ENCODE data around the gene SLC25A25. TPM values are rescaled to one million over a fixed set of nuclear protein-coding genes. Genes with fewer than 3 reads are reported as not detected.

SLC25A25 gene
- total RNA-seq, 2 experiments from 2014 or later = 21.2 to 21.8 TPM

- H3K27ac Mint-ChIP-seq = peak overlapping the region; percentile 61
- DNase-seq (no peak), ATAC-seq (ENCODE audit: low read depth) (peak; percentile 56)
- H3K9me3 Mint-ChIP-seq = no peaks in the 10 kb centered on the region
- H3K27me3 Mint-ChIP-seq = no peaks in the 10 kb centered on the region
- H3K4me3 Mint-ChIP-seq = peak overlapping the region; percentile 37
- H3K4me1 Mint-ChIP-seq = peaks cover 42% of the 10 kb centered on the region
- peaks cover 22% of the 10 kb centered on the region for H3K36me3 Mint-ChIP-seq
- POLR2A ChIA-PET = interaction anchor here (0.5 to 1.9 kb wide), 3 partner anchors 10 to 20 kb away, joined by 5 to 10 read pairs (median 6); partner anchors contain the start of genes NAIF1 and SLC25A25
Observed at GRCh38 chr9:128088253-128088945, 20.4 kb downstream of the SLC25A25 start.

DNA sequence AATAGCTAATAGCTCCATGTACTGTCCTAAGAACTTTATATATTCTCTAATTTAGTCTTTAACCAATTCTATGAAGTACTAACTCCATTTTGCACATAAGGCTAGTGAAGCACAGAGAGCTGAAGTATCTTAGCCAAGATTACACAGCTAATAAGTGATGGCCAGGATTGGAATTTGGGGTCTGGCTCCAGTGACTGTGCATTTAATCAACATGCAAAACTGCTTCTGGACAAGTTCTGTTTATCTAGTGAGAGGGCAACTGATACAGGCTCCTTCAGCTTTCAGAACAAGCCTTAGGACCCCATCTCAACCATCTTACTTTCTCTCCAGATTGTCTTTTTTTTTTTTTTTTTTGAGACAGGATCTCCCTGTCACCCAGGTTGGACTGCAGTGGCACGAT lies 21.3 kb downstream of the SLC25A25 start:
- Mint-ChIP-seq H3K4me1 (peaks cover 43% of the 10 kb centered on the region), H3K27me3 (no peaks in the 10 kb centered on the region), H3K27ac (no peak overlapping the region), H3K9me3 (no peaks in the 10 kb centered on the region), H3K4me3 (no peak overlapping the region), H3K36me3 (peaks cover 22% of the 10 kb centered on the region)
- no peak for ATAC-seq (ENCODE audit: low read depth)
- POLR2A ChIA-PET = interaction anchor here (1.9 kb wide), 1 partner anchor 21 kb away, joined by 10 read pairs; the partner anchor contains the start of genes NAIF1 and SLC25A25
- no peak for DNase-seq

GRCh38 chr9:128091144-128091543 lies 23.1 kb downstream of the SLC25A25 start:
- Mint-ChIP-seq H3K4me1 (peaks cover 44% of the 10 kb centered on the region), H3K36me3 (peaks cover 18% of the 10 kb centered on the region)

DNA sequence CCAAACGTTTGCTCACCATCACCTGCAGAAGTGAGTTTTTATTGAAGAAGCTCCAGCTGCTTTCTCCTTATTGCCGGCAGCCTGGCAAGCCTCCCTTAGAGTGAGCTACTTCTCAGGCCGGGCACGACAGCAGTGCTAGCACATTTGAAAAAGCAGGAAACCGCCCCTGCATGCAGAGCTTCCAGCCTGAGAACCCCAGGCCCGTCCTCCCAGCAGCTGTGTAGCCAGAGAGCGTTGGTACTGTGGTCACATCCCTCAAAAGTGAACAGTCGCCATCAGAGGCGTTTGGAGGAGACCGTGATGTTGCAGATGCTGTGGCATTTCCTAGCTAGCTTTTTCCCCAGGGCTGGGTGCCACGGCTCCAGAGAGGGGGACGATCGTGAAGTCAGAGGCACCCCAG lies 23.5 kb downstream of the SLC25A25 start:
- H3K4me3 Mint-ChIP-seq = peak overlapping the region; percentile 66
- no peak for ATAC-seq (ENCODE audit: low read depth)
- POLR2A ChIA-PET = interaction anchor here (1.1 to 3.5 kb wide), 3 partner anchors 13 to 152 kb away, joined by 4 to 8 read pairs (median 7); no protein-coding TSS in a partner anchor
- peaks cover 18% of the 10 kb centered on the region for H3K36me3 Mint-ChIP-seq
- H3K27ac Mint-ChIP-seq = peak overlapping the region; percentile 72
- no peak for DNase-seq
- no peaks in the 10 kb centered on the region for H3K27me3 Mint-ChIP-seq
- no peaks in the 10 kb centered on the region for H3K9me3 Mint-ChIP-seq
- H3K4me1 Mint-ChIP-seq = peaks cover 46% of the 10 kb centered on the region

More at GRCh38 chr9:128091144-128091543, 23.1 kb downstream of the SLC25A25 start:
- no peak overlapping the region for H3K4me3 Mint-ChIP-seq
- POLR2A ChIA-PET = interaction anchor here (2.3 kb wide), 1 partner anchor 22 kb away, joined by 7 read pairs; no protein-coding TSS in a partner anchor
- H3K9me3 Mint-ChIP-seq = no peaks in the 10 kb centered on the region
- no peak overlapping the region for H3K27ac Mint-ChIP-seq
- DNase-seq = no peak
- no peaks in the 10 kb centered on the region for H3K27me3 Mint-ChIP-seq
- ATAC-seq (ENCODE audit: low read depth) = no peak

DNA sequence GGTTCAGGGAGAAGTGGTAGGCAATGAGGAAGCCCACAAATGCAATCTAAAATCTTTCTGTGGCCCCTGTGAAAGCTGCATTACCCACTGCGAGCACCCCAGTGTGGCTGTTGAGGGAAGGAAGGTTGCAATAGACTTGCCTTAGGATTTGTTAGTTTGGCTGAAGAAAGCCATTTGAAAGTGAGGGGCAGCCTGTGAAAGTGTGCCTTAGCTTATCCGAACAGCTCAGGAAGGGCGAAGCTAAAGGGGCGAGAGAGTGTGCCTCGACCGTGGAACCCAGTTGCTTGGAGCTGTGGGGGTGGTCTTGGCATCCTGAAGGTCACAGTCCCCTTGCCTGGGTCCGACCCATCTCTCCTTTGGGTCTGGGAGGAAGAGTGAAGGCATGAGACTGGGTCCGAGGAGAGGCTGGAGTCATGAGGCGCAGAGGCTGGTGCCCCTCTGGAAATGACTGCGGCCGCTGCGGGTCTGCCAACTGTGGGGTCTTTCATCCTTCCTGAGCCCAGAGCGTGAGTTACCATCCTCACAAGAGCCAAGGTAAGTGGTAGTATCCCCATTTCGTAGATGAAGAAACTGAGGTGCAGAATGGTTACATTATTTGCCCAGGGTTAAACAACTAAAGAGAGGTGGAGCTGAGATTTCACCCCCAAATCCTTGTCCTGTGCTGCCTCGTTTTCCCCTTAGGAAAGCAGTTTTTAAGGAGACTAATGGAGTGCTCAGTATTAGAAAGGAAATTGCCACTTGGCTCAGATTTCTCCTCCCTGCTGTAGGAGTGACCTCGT lies 24.4 kb downstream of the SLC25A25 start:
- peaks cover 17% of the 10 kb centered on the region for H3K36me3 Mint-ChIP-seq
- DNase-seq (no peak), ATAC-seq (ENCODE audit: low read depth) (no peak)
- no peaks in the 10 kb centered on the region for H3K27me3 Mint-ChIP-seq
- peak overlapping the region; percentile 66 for H3K4me3 Mint-ChIP-seq
- H3K27ac Mint-ChIP-seq = peak overlapping the region; percentile 72
- no peaks in the 10 kb centered on the region for H3K9me3 Mint-ChIP-seq
- POLR2A ChIA-PET = interaction anchor here (0.6 to 3.5 kb wide), 5 partner anchors 14 to 312 kb away, joined by 4 to 9 read pairs (median 7); no protein-coding TSS in a partner anchor
- peaks cover 49% of the 10 kb centered on the region for H3K4me1 Mint-ChIP-seq

- peaks cover 15% of the 10 kb centered on the region for H3K36me3 Mint-ChIP-seq
- no peak for DNase-seq
- H3K4me3 Mint-ChIP-seq = peak overlapping the region; percentile 25
- POLR2A ChIA-PET = interaction anchor here (0.5 to 3.5 kb wide), 5 partner anchors 15 to 619 kb away, joined by 4 to 9 read pairs (median 7); no protein-coding TSS in a partner anchor
- no peak for ATAC-seq (ENCODE audit: low read depth)
- peak overlapping the region; percentile 69 for H3K27ac Mint-ChIP-seq
- H3K4me1 Mint-ChIP-seq = peaks cover 50% of the 10 kb centered on the region
- no peaks in the 10 kb centered on the region for H3K27me3 Mint-ChIP-seq
- no peaks in the 10 kb centered on the region for H3K9me3 Mint-ChIP-seq
Observed at GRCh38 chr9:128093011-128093410, 25.0 kb downstream of the SLC25A25 start.

DNA sequence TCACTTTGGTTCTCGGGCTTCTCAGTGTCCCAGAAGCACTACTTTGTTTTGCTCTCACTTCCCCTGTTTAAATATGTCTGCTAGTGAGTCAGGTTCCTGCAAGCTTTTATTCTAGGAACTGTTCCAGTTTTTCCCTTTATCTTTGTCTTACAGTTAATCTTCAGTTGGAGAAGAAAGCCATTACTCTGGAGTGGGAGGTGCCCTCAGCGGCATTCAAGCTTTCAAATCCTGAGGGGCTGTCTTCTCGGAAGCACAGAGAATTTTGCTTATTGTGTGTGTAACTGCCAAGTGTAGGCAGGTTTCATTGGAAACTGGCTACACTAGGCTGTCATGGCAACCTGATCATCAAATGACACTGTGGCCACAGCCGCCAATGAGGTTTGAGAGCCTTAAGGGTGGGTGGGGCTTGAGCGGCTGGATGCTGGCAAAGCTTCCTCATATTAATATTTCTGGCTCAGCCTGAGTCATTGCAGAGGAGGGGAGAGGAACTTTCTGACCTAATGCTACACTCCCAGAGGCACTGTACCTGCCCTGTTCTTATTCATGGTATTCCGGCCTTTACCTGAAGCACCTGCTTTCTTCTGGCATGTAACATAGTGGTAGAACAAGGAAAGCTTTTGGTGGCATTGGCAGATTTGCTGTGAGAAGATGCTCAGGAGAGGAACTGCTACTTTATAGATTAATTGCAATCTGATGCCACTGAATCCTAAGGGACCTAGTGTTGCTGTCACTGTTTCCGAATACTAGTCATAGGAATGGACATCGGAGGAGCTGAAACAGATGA lies 26.3 kb downstream of the SLC25A25 start:
- peak; percentile 64 for DNase-seq
- ATAC-seq (ENCODE audit: low read depth) = peak; percentile 79
- peak overlapping the region; percentile 55 for H3K4me3 Mint-ChIP-seq
- H3K27ac Mint-ChIP-seq = peak overlapping the region; percentile 80
- POLR2A ChIA-PET = interaction anchor here (0.6 to 3.5 kb wide), 4 partner anchors 16 to 315 kb away, joined by 3 to 8 read pairs (median 3); no protein-coding TSS in a partner anchor
- H3K4me1 Mint-ChIP-seq = peaks cover 55% of the 10 kb centered on the region
- H3K9me3 Mint-ChIP-seq = no peaks in the 10 kb centered on the region
- no peaks in the 10 kb centered on the region for H3K27me3 Mint-ChIP-seq
- H3K36me3 Mint-ChIP-seq = peaks cover 15% of the 10 kb centered on the region

DNA sequence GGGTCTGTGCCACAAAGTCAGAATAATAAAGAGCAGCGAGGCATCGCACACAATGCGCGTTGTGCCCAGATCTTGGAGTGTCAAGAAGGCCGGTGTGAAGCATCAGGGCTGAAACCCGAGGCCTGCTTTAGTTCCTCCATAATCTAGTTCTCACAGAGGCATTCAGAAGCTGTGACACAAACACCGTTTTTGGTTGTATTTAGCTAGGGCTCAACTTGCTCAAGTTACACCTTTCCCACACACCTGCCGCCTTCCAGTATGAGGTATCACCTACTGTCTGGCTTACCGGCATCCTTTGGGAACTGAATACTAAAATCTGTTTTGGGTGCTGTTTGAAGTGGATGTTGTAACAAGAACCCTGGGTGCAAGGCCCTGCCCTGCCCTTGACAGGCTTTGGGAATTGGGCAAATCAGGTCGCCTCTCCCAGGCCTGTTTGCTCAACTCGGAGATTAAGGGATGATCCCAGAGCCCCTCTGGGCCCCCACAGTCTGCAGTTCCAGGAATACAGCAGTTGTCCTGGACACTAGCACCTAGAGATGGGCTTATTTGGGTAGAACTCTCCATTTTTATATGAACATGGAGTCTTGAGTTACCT lies 27.0 kb downstream of the SLC25A25 start:
- H3K4me1 Mint-ChIP-seq = peaks cover 61% of the 10 kb centered on the region
- peaks cover 15% of the 10 kb centered on the region for H3K36me3 Mint-ChIP-seq
- peak overlapping the region; percentile 80 for H3K27ac Mint-ChIP-seq
- POLR2A ChIA-PET = interaction anchor here (0.6 to 3.5 kb wide), 3 partner anchors 17 to 128 kb away, joined by 3 to 8 read pairs (median 3); no protein-coding TSS in a partner anchor
- no peak overlapping the region for H3K4me3 Mint-ChIP-seq
- ATAC-seq (ENCODE audit: low read depth) (no peak), DNase-seq (no peak)
- no peaks in the 10 kb centered on the region for H3K9me3 Mint-ChIP-seq
- H3K27me3 Mint-ChIP-seq = no peaks in the 10 kb centered on the region

- Mint-ChIP-seq H3K27ac (no peak overlapping the region), H3K36me3 (peaks cover 10% of the 10 kb centered on the region), H3K4me1 (peaks cover 56% of the 10 kb centered on the region), H3K9me3 (no peaks in the 10 kb centered on the region), H3K27me3 (no peaks in the 10 kb centered on the region), H3K4me3 (no peak overlapping the region)
- ATAC-seq (ENCODE audit: low read depth) (no peak), DNase-seq (no peak)
- POLR2A ChIA-PET = interaction anchor here (0.6 to 0.7 kb wide), 2 partner anchors 28 to 63 kb away, joined by 3 read pairs; partner anchors contain the start of gene BBLN
Observed at GRCh38 chr9:128096616-128097536, 28.8 kb downstream of the SLC25A25 start.

GRCh38 chr9:128097543-128098296 lies 29.7 kb downstream of the SLC25A25 start:
- H3K9me3 Mint-ChIP-seq = no peaks in the 10 kb centered on the region
- H3K27me3 Mint-ChIP-seq = no peaks in the 10 kb centered on the region
- H3K4me3 Mint-ChIP-seq = peak overlapping the region; percentile 37
- H3K27ac Mint-ChIP-seq = peak overlapping the region; percentile 56
- POLR2A ChIA-PET = interaction anchor here (0.6 to 0.7 kb wide), 3 partner anchors 29 to 265 kb away, joined by 3 to 4 read pairs (median 3); partner anchors contain the start of gene BBLN
- H3K36me3 Mint-ChIP-seq = peaks cover 15% of the 10 kb centered on the region
- H3K4me1 Mint-ChIP-seq = peaks cover 54% of the 10 kb centered on the region
- DNase-seq = no peak
- no peak for ATAC-seq (ENCODE audit: low read depth)
